ENCODE data around the gene UTP4.

The UTP4 gene

DNA sequence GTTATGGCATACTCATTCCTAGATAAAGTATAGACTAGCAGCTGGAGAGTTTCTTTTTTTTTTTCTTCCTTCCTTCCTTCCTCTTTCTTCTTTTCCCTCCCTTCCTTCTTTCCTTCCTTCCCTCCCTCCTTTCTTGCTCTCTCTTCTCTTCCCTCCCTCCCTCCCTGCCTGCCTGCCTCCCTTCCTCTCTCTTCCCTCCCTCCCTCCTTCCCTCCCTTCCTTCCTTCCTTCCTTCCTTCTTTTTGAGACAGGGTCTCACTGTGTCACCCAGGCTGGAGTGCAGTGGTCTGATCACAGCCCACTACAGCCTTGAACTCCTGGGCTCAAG lies 47.5 kb downstream of the UTP4 start:
- no peak for DNase-seq

GRCh38 chr16:69182730-69183416 lies 50.4 kb downstream of the UTP4 start:
- no peak for DNase-seq

DNA sequence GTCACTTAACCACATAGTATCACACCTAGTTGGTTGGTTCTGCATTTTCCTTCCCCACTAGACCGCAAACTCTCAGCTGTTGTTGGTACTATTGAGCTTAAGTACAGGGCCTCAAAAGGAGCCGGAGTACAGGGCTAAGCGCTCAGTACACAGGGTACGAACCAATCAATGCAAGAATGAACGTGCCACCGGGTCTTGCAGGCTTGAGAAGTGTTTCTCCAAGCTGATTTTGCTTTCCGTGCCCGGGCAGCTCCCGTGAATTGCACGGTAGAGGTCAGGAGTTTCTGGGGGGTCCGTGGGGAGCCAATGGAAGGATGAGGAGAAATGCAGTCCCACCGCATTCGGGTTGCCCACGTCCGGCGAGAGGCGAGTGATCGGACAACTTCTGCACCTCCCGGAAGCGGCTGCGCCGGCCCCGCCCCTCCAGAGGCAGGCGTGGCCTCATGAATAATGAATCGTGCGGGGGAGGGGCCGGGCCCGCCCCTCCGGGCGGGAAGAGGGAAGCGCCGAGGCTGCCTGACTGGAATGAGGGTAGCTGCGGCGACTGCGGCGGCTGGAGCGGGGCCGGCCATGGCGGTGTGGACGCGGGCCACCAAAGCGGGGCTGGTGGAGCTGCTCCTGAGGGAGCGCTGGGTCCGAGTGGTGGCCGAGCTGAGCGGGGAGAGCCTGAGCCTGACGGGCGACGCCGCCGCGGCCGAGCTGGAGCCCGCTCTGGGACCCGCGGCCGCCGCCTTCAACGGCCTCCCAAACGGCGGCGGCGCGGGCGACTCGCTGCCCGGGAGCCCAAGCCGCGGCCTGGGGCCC lies 54.4 kb downstream of the UTP4 start, which contains the start of gene SNTB2:
Gene SNTB2, plus strand, starts transcription at position 523 of the 804 bp plus-strand sequence. Its CDS starts 3 bp downstream, at position 526.
- peak; percentile 90 for DNase-seq

DNA sequence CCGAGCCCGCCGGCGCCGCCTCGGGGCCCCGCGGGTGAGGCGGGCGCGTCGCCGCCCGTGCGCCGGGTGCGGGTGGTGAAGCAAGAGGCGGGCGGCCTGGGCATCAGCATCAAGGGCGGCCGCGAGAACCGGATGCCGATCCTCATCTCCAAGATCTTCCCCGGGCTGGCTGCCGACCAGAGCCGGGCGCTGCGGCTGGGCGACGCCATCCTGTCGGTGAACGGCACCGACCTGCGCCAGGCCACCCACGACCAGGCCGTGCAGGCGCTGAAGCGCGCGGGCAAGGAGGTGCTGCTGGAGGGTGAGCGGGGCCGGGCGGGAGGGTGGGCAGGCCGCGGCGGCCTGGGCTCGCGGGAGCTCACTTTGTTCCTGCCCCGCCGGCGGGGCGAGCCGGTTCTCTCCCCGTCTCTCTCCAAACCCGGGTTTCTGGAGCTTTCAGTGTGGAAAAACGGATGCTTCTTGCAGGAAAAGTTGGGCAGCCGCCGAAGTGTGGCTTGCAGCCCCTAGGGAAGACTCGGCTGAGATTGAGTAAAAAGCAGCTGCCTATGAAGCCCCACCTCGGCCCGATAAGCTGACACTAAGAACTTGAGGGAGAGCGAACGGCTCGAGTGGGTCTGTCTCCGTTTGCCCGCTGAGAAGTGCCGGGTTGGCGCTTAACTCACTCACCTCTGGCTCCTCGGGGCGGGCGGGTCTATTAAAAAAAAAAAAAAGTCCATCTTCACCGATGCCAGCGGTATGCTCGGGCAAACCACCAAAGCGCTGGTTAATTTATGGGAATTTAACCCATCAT lies 55.2 kb downstream of the UTP4 start:
- DNase-seq, result peak; percentile 60

GRCh38 chr16:69188236-69188549 lies 55.7 kb downstream of the UTP4 start:
- no peak for DNase-seq

DNA sequence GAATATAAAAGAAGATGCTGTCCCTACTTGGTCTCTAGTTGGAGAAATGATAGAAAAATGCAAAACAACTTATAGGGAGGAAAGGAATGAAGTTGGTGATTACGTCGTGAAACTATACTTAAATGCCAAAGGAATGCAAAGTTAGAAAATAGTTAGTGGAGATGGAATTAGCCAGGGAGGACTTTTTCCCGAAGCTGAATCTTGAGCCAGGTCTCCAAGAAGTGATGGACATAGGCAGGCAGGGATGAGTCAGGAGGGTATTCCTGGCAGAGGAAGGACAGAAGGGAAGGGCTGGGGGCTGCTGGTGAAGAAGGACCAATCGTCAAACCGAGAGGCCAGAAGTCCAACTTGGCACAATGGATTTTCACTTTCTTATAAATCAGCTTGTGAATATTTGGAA lies 56.3 kb downstream of the UTP4 start:
- DNase-seq, result no peak

- no peak for DNase-seq
These were observed 57.7 kb downstream of the UTP4 start for GRCh38 chr16:69190046-69190588.

DNA sequence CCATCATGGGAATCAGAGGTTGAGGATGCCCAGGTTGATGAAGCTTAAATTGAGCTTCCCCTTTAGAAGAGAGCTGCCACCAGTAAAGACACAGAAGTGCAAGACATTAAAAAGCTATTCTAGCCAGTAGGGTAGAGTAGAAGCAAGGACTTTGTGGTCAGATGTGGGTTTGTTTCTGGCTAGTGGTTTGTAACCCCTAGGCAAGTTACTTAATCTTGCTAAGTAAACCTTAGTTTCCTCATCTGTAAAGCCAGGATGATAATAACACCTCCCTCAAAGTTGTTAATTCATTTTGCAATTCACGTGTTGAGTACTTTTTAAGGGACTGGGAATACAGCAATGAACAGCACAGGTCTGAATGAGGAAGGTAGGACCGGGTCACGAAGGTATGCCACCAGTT lies 58.1 kb downstream of the UTP4 start:
- DNase-seq, result no peak

DNA sequence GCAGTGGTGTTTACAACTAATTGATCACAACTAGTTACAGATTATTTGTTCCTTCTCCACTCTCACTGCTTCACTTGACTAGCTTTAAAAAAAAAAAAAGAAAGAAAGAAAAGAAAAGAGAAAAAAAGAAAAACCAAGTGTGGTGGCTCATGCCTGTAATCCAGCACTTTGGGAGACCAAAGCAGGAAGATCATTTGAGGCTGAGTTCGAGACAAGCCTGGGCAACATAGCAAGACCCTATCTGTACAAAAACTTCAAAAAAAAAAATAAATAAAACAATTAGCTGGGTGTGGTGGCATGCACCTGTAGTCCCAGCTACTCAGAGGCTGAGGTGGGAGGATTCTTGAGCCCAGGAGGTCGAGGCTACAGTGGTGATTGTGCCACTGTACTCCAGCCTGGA lies 58.7 kb downstream of the UTP4 start:
- no peak for DNase-seq

DNA sequence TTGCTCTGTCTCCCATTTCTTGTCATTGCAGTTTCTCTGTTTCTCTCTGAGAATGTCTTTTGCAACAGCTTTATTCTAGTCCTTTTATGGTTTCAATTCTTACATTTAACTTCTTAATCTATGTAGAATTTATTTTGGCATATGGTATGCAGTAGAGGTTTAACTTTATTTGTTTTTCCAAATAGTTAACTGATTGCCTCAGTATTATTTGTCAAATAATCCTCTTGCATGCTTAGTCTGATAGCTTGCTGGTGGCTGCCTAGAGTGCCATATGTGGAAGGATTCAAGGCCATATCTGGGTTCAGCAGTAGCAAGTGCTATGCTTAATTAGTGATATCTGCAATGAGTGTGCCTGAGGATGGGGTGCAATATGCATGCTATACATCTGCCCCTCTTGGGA lies 61.4 kb downstream of the UTP4 start:
- DNase-seq, result no peak

GRCh38 chr16:69194488-69194887 lies 62.0 kb downstream of the UTP4 start:
- no peak for DNase-seq

DNA sequence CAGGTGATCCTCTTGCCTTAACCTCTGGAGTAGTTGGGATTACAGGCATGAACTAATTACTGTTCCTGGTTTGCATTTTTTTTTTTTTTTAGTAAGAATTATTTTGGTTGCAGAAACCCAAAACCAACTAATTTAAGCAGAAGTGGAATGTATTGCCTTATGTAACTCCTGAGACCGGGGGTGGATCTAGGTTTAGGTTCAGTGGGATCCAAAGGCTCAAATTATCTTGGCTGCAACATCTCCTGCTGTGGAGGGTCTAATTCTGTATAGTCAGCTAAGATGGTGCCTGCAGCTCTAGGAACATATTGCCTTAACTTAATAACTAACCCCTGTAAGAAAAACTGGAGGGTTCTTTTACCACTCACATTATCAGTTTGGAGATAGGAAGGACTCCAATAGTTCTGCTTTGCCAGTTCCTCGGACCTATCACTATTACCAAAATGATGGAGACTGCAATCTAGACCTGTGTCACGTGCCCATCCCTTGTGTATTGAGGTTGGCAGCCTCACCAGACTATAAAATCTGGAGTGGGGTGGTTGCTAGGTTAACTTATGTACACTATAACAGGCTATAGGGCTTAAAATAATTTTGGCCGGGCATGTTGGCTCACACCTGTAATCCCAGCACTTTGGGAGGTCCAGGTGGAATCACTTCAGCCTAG lies 63.0 kb downstream of the UTP4 start:
- DNase-seq, result no peak

- DNase-seq, result no peak
These were observed 65.1 kb downstream of the UTP4 start for GRCh38 chr16:69197573-69197972.

DNA sequence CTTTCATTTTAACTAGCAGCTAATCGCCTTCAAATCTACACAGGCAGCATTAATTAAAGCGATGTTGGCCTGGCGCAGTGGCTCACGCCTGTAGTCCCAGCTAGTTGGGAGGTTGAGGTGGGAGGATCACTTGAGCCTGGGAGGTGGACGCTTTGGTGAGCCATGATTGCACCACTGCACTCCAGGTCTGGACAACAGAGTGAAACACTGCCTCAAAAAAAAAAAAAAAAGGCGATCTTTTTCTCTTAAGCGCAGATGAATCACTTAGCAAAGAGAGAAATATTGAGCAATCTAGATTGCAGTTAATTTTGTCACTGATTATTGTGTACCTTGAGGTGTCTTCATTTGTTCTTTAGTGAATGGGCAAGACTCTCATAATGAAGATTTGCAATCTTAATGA lies 66.9 kb downstream of the UTP4 start:
- no peak for DNase-seq

DNA sequence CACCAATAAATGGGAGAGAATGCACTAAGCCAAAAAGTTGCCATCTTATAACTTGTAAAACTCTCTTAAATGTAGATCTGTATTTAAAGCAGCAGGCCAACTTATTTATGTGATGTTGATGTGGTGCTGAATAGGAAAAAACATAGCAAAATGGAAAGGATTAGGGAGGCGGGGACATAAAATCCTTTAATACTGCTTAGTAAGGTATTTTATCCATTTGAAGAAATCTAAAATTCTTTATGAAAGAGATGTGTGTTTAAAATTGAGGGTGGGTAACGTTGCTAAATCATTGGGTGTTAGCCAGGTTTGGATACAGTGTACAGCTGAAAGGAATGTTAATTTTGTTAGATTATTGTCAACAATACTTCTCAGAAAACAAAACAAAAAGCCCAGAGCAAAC lies 68.8 kb downstream of the UTP4 start:
- no peak for DNase-seq

GRCh38 chr16:69201787-69202186 lies 69.3 kb downstream of the UTP4 start:
- DNase-seq, result no peak

GRCh38 chr16:69204172-69204571 lies 71.7 kb downstream of the UTP4 start:
- DNase-seq, result no peak

DNA sequence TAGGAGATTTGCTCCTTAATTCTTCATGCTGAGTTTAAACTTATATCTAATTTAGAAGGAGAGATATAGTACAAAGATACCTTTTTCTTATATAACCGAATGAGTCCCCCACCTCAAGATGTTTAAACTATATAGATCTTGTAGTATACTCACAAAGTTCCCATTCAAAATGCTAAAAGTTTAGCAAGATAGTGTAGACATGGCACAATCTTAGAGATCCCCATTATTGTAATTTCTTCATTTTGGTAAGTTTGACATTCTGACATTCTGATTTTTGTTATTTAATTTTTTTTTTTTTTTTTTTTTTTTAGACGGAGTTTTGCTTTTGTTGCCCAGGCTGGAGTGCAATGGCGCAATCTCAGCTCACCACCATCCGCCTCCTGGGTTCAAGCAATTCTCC lies 77.3 kb downstream of the UTP4 start:
- no peak for DNase-seq

- DNase-seq, result no peak
These were observed 85.0 kb downstream of the UTP4 start for GRCh38 chr16:69217433-69217832.

All from stimulated activated CD8-positive, alpha-beta memory T cell treated with anti-CD3 and anti-CD28 coated beads, Interleukin-4, amount 100 ng/mL, for 48 hours (primary cell).